K562 (cell line): ENCODE data around the gene AAGAB. TPM values are rescaled to one million over a fixed set of nuclear protein-coding genes. Genes with fewer than 3 reads are reported as not detected.
A peak's percentile ranks its signal among the peaks of the same experiment; 100 is the strongest.

ENCODE experiments used
- ATAC-seq: fragments of 200-7000 bp; cut with Tn5 transposase; 3 replicates; pipeline ENCODE4 v1.9.1; 2020; ENCODE audit warnings: moderate library complexity
- BruUV-seq: library from RNA; stranded (reverse); fragments of 400-500 nt; replicated peaks from 2 replicates; lab custom pipeline; 2021; lab: Mats Ljungman, UMichigan
- CTCF ChIA-PET: fragments of 300-600 bp; formaldehyde crosslinking; extraction: SDS; loops from one replicate; lab custom pipeline; 2021; ENCODE audit warnings: low intra/inter-chr PET ratio; lab: Yijun Ruan, JAX
- POLR2A ChIA-PET: fragments of 300-600, 350-650 bp; sonication (Branson Sonifier 250); formaldehyde crosslinking; extraction: SDS; loops from one replicate; lab custom pipeline; 2021; ENCODE audit warnings: antibody characterized with exemption, inconsistent platforms; lab: Yijun Ruan, JAX
- DNase-seq, 4 experiments: peaks; one replicate each; pipeline versions ENCODE4 v3.0.0 to v3.0.0-alpha.2; 2011 to 2018; ENCODE audit warnings: low spot score in 3 of 4, mixed read lengths in 3 of 4; ENCODE audit errors: extremely low read depth in 1 of 4
- FAIRE-seq: peaks from 2 replicates; lab custom pipeline; 2011; peaks lifted over from hg19 to GRCh38; lab: Jason Lieb, UNC
- H2AFZ ChIP-seq: 2 replicates; pipeline ENCODE4 v1.6.0; 2011; ENCODE audit warnings: low read depth, low read length, control low read depth, inconsistent platforms
- H3K27ac ChIP-seq: fragments of 200-600 bp; 3 replicates; pipeline ENCODE4 v1.8.0; 2011; ENCODE audit warnings: low read depth, mild to moderate bottlenecking, control low read depth, inconsistent platforms, low read length, moderate library complexity, mixed read lengths; ENCODE audit errors: extremely low read depth
- H3K27me3 ChIP-seq, 2 experiments: fragments of 300-600 bp in 1 of 2; 2 replicates in 1 of 2; 3 replicates in 1 of 2; pipeline versions ENCODE4 v1.6.0 to v1.8.0; 2011; ENCODE audit warnings: inconsistent platforms in 2 of 2, low read length in 2 of 2, mild to moderate bottlenecking in 1 of 2, mixed read lengths in 1 of 2, moderate library complexity in 1 of 2; ENCODE audit not compliant: control insufficient read depth in 2 of 2, insufficient read depth in 2 of 2
- H3K36me3 ChIP-seq: fragments of 300-600 bp; 3 replicates; pipeline ENCODE4 v1.8.0; 2011; ENCODE audit warnings: mild to moderate bottlenecking, low read length, inconsistent platforms; ENCODE audit not compliant: control insufficient read depth, insufficient read depth
- H3K4me1 ChIP-seq, 2 experiments: fragments of 200-600 bp in 1 of 2; replicated peaks in 1 of 2; 2 replicates in 1 of 2; 3 replicates in 1 of 2; pipeline versions ENCODE4 v1.5.1 to v1.8.0; 2011; ENCODE audit warnings: inconsistent platforms in 2 of 2, low read length in 2 of 2, mild to moderate bottlenecking in 1 of 2, mixed read lengths in 1 of 2, moderate library complexity in 1 of 2; ENCODE audit not compliant: control insufficient read depth in 2 of 2, insufficient read depth in 2 of 2
- H3K4me2 ChIP-seq: 2 replicates; pipeline ENCODE4 v1.6.1; 2011; ENCODE audit warnings: low read length, control low read depth, inconsistent platforms, mixed read lengths; ENCODE audit not compliant: insufficient read depth
- H3K4me3 ChIP-seq: fragments of 200-600 bp; sonication (generic), shearing (Covaris generic); 2 replicates; pipeline ENCODE4 v1.5.1; 2016; ENCODE audit warnings: control low read depth, inconsistent platforms
- H3K79me2 ChIP-seq: fragments of 200-600 bp; 3 replicates; pipeline ENCODE4 v1.8.0; 2011; ENCODE audit warnings: low read length, inconsistent platforms; ENCODE audit not compliant: control insufficient read depth, insufficient read depth
- H3K9ac ChIP-seq, 2 experiments: 2 replicates each; pipeline versions ENCODE4 v1.6.0 to v1.6.1; 2011; ENCODE audit warnings: low read depth in 2 of 2, low read length in 2 of 2, control low read depth in 1 of 2, inconsistent platforms in 1 of 2, mild to moderate bottlenecking in 1 of 2, mixed read lengths in 1 of 2; ENCODE audit not compliant: insufficient read depth in 1 of 2
- H3K9me1 ChIP-seq: one replicate; pipeline ENCODE4 v1.6.0; 2011; ENCODE audit warnings: inconsistent platforms, mild to moderate bottlenecking, low read length, moderate library complexity; ENCODE audit not compliant: control insufficient read depth, insufficient read depth
- H3K9me3 ChIP-seq: replicated peaks from 2 replicates; pipeline ENCODE4 v1.5.1; 2011; ENCODE audit warnings: low read depth, low read length, inconsistent platforms; ENCODE audit not compliant: control insufficient read depth, insufficient read depth
- H4K20me1 ChIP-seq: replicated peaks from 2 replicates; pipeline ENCODE4 v1.6.1; 2011; ENCODE audit warnings: low read length, inconsistent platforms, mixed read lengths; ENCODE audit not compliant: control insufficient read depth, insufficient read depth
- ERF ChIP-seq: fragments of 450-650 bp; formaldehyde crosslinking; IDR thresholded peaks from 2 replicates; pipeline ENCODE4 v1.4.0; 2020; ENCODE audit warnings: mild to moderate bottlenecking, mixed read lengths
- ZNF280A ChIP-seq: fragments of 450-650 bp; IDR thresholded peaks from 2 replicates; pipeline ENCODE4 v1.6.1; 2018; ENCODE audit warnings: mild to moderate bottlenecking, low read depth; ENCODE audit not compliant: partially characterized antibody
- WGBS: fragments of 100-300 bp; shearing (Covaris generic); methylation state at CpG from one replicate; pipeline ENCODE4 v1.1.6; 2016; ENCODE audit warnings: low coverage, mixed read lengths; ENCODE audit not compliant: insufficient coverage; ENCODE audit errors: missing lambda C conversion rate; 5-methylcytosine and 5-hydroxymethylcytosine counted together
- in situ Hi-C: fragments of 300-500 bp; cut with MboI; formaldehyde crosslinking; loops from 4 replicates; pipeline ENCODE4 v1.15.0; 2018; ENCODE audit warnings: inconsistent platforms, mixed read lengths
- intact Hi-C: fragments of 100-400 bp; cut with micrococcal nuclease; formaldehyde crosslinking; loops from 2 replicates; pipeline ENCODE4 v1.14.2; 2022
- polyA plus RNA-seq, 8 experiments: library from polyadenylated mRNA; depleted of rRNA in 4 of 8; stranded (reverse) in 5 of 8; unstranded in 3 of 8; fragments of >200 nt; fragmentation: Nextera tagmentation in 2 of 8; fragmentation: Illumina TruSeq in 1 of 8; extraction: Ambion mirVana in 2 of 8; extraction: Trizol in 1 of 8; gene quantifications; 2 replicates each; pipeline versions ENCODE4 v1.2.1 to v1.2.3, GENCODE V29; 2011 to 2014; ENCODE audit warnings: inconsistent platforms in 1 of 8, missing spikeins in 1 of 8
- total RNA-seq, 7 experiments: library from RNA; depleted of rRNA in 6 of 7; stranded (reverse); fragments of >200 nt in 6 of 7; fragmentation: Illumina TruSeq in 2 of 7; extraction: Trizol in 2 of 7; gene quantifications; 2 replicates each; pipeline versions ENCODE4 v1.2.1 to v1.2.3, GENCODE V29; 2011 to 2021; ENCODE audit warnings: low replicate concordance in 1 of 7

AAGAB gene
- total and polyA plus RNA-seq, 9 of the 15 experiments (the other 6 are each of a cell fraction or from before 2014, with no cell fraction given) = 17.8 to 109 (median 58.3) TPM

GRCh38 chr15:67274236-67274635 is 19.8 kb upstream of the AAGAB start:
- H3K27ac ChIP-seq = no peak overlapping the region
- CTCF ChIA-PET = no interaction called here
- in situ Hi-C loops = no loop called here
- TF ChIP-seq ZNF280A (peak; percentile 68), ERF (CRISPR knock-in tag) (no peak)
- H3K27me3 ChIP-seq = no peaks in the 10 kb centered on the region
- 58% methylated on average over 1 of the region's 1 CpG for WGBS
- intact Hi-C loops = no loop called here
- 0 out of 2 replicates have a peak, but pooled peaks cover 4% of the 10 kb centered on the region for H3K9me3 ChIP-seq
- DNase-seq = no peak
- ATAC-seq = no peak
- no TSS peak for BruUV-seq
- H3K4me1 ChIP-seq = no peaks in the 10 kb centered on the region
- H3K36me3 ChIP-seq = no peaks in the 10 kb centered on the region
- POLR2A ChIA-PET = interaction anchor here (1.6 kb wide), 1 partner anchor 150 kb away, joined by 3 read pairs; no protein-coding TSS in a partner anchor
- no peak overlapping the region for H2AFZ ChIP-seq
- no peaks in the 10 kb centered on the region for H3K9me1 ChIP-seq
- no peak overlapping the region for H3K4me3 ChIP-seq
- no peaks in the 10 kb centered on the region for H4K20me1 ChIP-seq
- FAIRE-seq = no peak
- no peak overlapping the region for H3K4me2 ChIP-seq
- no peaks in the 10 kb centered on the region for H3K79me2 ChIP-seq
- no peak overlapping the region for H3K9ac ChIP-seq
